SK-N-SH (cell line): ENCODE data around the gene HPRT1. TPM values are rescaled to one million over a fixed set of nuclear protein-coding genes. Genes with fewer than 3 reads are reported as not detected.
A peak's percentile ranks its signal among the peaks of the same experiment; 100 is the strongest.

ENCODE experiments used
- CTCF ChIA-PET: fragments of 300-600, 350-600 bp; formaldehyde crosslinking; extraction: SDS; loops from one replicate; lab custom pipeline; 2021; lab: Yijun Ruan, JAX
- POLR2A ChIA-PET: fragments of 350-600 bp; sonication (Branson Sonifier 250); formaldehyde crosslinking; extraction: SDS; loops from one replicate; lab custom pipeline; 2020; ENCODE audit warnings: antibody characterized with exemption, inconsistent platforms; lab: Yijun Ruan, JAX
- DNase-seq: peaks from one replicate; pipeline ENCODE4 v3.0.0; 2012
- H2AFZ ChIP-seq: fragments of 200-600 bp; sonication (generic); 2 replicates; pipeline ENCODE4 v1.8.1; 2016; ENCODE audit warnings: antibody characterized with exemption, mild to moderate bottlenecking, low read depth
- H3F3A ChIP-seq: fragments of 200-600 bp; sonication (generic); replicated peaks from 2 replicates; pipeline ENCODE3; 2016; ENCODE audit warnings: antibody characterized with exemption, mild to moderate bottlenecking; ENCODE audit not compliant: insufficient read depth
- H3K27ac ChIP-seq, 2 experiments: fragments of 200-500 bp in 1 of 2; fragments of 200-600 bp in 1 of 2; sonication (Bioruptor generic) in 1 of 2; sonication (generic), shearing (Covaris generic) in 1 of 2; 2 replicates each; pipeline versions ENCODE4 v1.5.1 to v1.6.1; 2014 to 2016; ENCODE audit warnings: low read depth in 2 of 2, inconsistent platforms in 1 of 2, low read length in 1 of 2, mild to moderate bottlenecking in 1 of 2, mixed read lengths in 1 of 2
- H3K27me3 ChIP-seq: fragments of 200-600 bp; sonication (generic), shearing (Covaris generic); 2 replicates; pipeline ENCODE4 v1.6.1; 2016; ENCODE audit warnings: mixed run types; ENCODE audit not compliant: insufficient read depth
- H3K36me3 ChIP-seq, 2 experiments: fragments of 200-500 bp in 1 of 2; fragments of 200-600 bp in 1 of 2; sonication (Bioruptor generic) in 1 of 2; sonication (generic) in 1 of 2; replicated peaks in 1 of 2; 2 replicates each; pipeline versions ENCODE3 to v1.5.1; 2014 to 2016; ENCODE audit warnings: low read length in 1 of 2, mild to moderate bottlenecking in 1 of 2; ENCODE audit not compliant: insufficient read depth in 2 of 2, control insufficient read depth in 1 of 2
- H3K4me1 ChIP-seq, 2 experiments: fragments of 200-500 bp in 1 of 2; fragments of 200-600 bp in 1 of 2; sonication (Bioruptor generic) in 1 of 2; sonication (generic), shearing (Covaris generic) in 1 of 2; 2 replicates each; pipeline versions ENCODE4 v1.5.1 to v1.6.1; 2014 to 2016; ENCODE audit warnings: low read depth in 1 of 2, low read length in 1 of 2, mixed run types in 1 of 2; ENCODE audit not compliant: insufficient read depth in 2 of 2, control insufficient read depth in 1 of 2
- H3K4me2 ChIP-seq: fragments of 200-600 bp; sonication (generic), shearing (Covaris generic); 2 replicates; pipeline ENCODE4 v1.6.1; 2017; ENCODE audit warnings: mixed run types
- H3K4me3 ChIP-seq, 2 experiments: fragments of 200-500 bp in 1 of 2; fragments of 200-600 bp in 1 of 2; sonication (Bioruptor generic) in 1 of 2; sonication (generic), shearing (Covaris generic) in 1 of 2; 2 replicates each; pipeline versions ENCODE4 v1.5.1 to v1.8.1; 2014 to 2016; ENCODE audit warnings: low read depth in 2 of 2, inconsistent platforms in 1 of 2, low read length in 1 of 2, mild to moderate bottlenecking in 1 of 2, mixed read lengths in 1 of 2, moderate library complexity in 1 of 2
- H3K79me2 ChIP-seq: fragments of 200-600 bp; sonication (generic); 2 replicates; pipeline ENCODE4 v1.8.1; 2017; ENCODE audit warnings: mild to moderate bottlenecking; ENCODE audit not compliant: insufficient read depth
- H3K9ac ChIP-seq: fragments of 200-600 bp; sonication (generic); 2 replicates; pipeline ENCODE4 v1.6.1; 2017; ENCODE audit warnings: mixed run types
- H3K9me2 ChIP-seq: fragments of 200-600 bp; sonication (generic); 2 replicates; pipeline ENCODE4 v1.6.1; 2017; ENCODE audit warnings: mixed run types
- H3K9me3 ChIP-seq: fragments of 200-600 bp; sonication (generic); 2 replicates; pipeline ENCODE4 v1.6.1; 2017; ENCODE audit warnings: mixed run types, mild to moderate bottlenecking, moderate library complexity
- H4K20me1 ChIP-seq: fragments of 200-600 bp; sonication (generic); 2 replicates; pipeline ENCODE4 v1.6.1; 2017; ENCODE audit warnings: mild to moderate bottlenecking, mixed run types; ENCODE audit not compliant: insufficient read depth
- CHD2 ChIP-seq: fragments of 150-350 bp; IDR thresholded peaks from 2 replicates; pipeline ENCODE4 v1.6.1; 2018; ENCODE audit warnings: low read length; ENCODE audit not compliant: partially characterized antibody
- GATA2 ChIP-seq: sonication (generic); formaldehyde crosslinking; IDR thresholded peaks from 2 replicates; pipeline ENCODE4 v1.5.0; 2020; ENCODE audit warnings: mild to moderate bottlenecking, missing genetic modification reagents
- NFIC ChIP-seq: IDR thresholded peaks from 2 replicates; pipeline ENCODE4 v1.4.0; 2012; ENCODE audit warnings: borderline replicate concordance
- NRF1 ChIP-seq: IDR thresholded peaks from 2 replicates; pipeline ENCODE4 v1.6.1; 2012; ENCODE audit warnings: low read depth, mild to moderate bottlenecking, low read length
- PBX3 ChIP-seq: IDR thresholded peaks from 2 replicates; pipeline ENCODE4; 2012
- RAD21 ChIP-seq: IDR thresholded peaks from 2 replicates; pipeline ENCODE4 v1.6.1; 2012; ENCODE audit warnings: mild to moderate bottlenecking, low read length
- RCOR1 ChIP-seq: fragments of 150-350 bp; IDR thresholded peaks from 2 replicates; pipeline ENCODE4 v1.6.1; 2017; ENCODE audit warnings: antibody characterized with exemption, low read length
- RFX5 ChIP-seq: IDR thresholded peaks from 2 replicates; pipeline ENCODE4 v1.6.1; 2012; ENCODE audit warnings: mild to moderate bottlenecking, improper control_type of control experiment, low read length
- SIN3A ChIP-seq: IDR thresholded peaks from 2 replicates; pipeline ENCODE4 v1.6.1; 2012; ENCODE audit warnings: low read depth, mild to moderate bottlenecking, low read length, moderate library complexity, borderline replicate concordance
- SMC3 ChIP-seq: IDR thresholded peaks from 2 replicates; pipeline ENCODE4 v1.6.1; 2012; ENCODE audit warnings: low read depth, low read length, improper control_type of control experiment
- TAF1 ChIP-seq: IDR thresholded peaks from 2 replicates; pipeline ENCODE4 v1.6.1; 2012; ENCODE audit warnings: low read depth, mild to moderate bottlenecking, low read length, moderate library complexity, borderline replicate concordance
- TCF12 ChIP-seq: IDR thresholded peaks from 2 replicates; pipeline ENCODE4 v1.4.0; 2012
- TEAD4 ChIP-seq: IDR thresholded peaks from 2 replicates; pipeline ENCODE4 v1.4.0; 2012; ENCODE audit warnings: mild to moderate bottlenecking, borderline replicate concordance; ENCODE audit not compliant: insufficient read depth
- USF2 ChIP-seq: fragments of 150-350 bp; IDR thresholded peaks from 2 replicates; pipeline ENCODE4 v1.6.1; 2017; ENCODE audit warnings: antibody characterized with exemption, low read length, low read depth, borderline replicate concordance
- YY1 ChIP-seq: IDR thresholded peaks from 2 replicates; pipeline ENCODE4 v1.4.0; 2012; ENCODE audit warnings: low read depth, mild to moderate bottlenecking
- ZBTB33 ChIP-seq: IDR thresholded peaks from 2 replicates; pipeline ENCODE4 v1.4.0; 2012; ENCODE audit warnings: low read depth, borderline replicate concordance
- WGBS: methylation state at CpG from one replicate; pipeline ENCODE4 v1.1.6; 2017; ENCODE audit warnings: low lambda C conversion rate; 5-methylcytosine and 5-hydroxymethylcytosine counted together
- polyA plus RNA-seq, 3 experiments: library from polyadenylated mRNA; depleted of rRNA; stranded (reverse); fragments of >200 nt; gene quantifications; 2 replicates each; pipeline ENCODE4 v1.2.3, GENCODE V29; 2012
- TF ChIP-seq, protein P1 (sequence below): fragments of 150-350 bp; IDR thresholded peaks from 2 replicates; pipeline ENCODE4 v1.6.1; 2016; ENCODE audit warnings: mild to moderate bottlenecking, low read depth, low read length

The HPRT1 gene
- polyA plus RNA-seq, 1 of the 3 experiments (the other 2 are of a cell fraction) = 42.3 TPM

DNA sequence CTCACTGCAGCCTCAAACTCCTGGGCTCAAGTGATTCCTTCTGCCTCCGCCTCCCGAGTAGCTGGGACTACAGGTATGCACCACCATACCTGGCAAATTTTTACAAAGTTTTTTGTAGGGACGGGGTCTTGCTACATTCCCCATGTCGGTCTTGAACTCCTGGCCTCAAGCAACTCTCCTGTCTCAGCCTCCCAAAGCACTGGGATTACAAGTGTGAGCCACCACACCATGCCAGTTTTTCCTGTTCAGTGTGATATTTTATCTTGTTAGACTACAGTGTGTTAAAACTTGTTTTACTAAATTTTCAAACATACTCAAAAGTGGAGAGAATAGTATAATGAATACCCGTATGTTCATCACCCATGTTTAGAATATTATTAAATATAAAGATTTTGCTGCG is 12.1 kb downstream of the HPRT1 start:
- DNase-seq = no peak
- no peak overlapping the region for H3K9ac ChIP-seq
- WGBS = 53% methylated on average over 6 of the region's 6 CpGs
- ChIA-PET POLR2A (no interaction called here), CTCF (interaction anchor here (3.3 kb wide), 1 partner anchor 12 kb away, joined by 16 read pairs; no protein-coding TSS in a partner anchor)
- peaks cover 21% of the 10 kb centered on the region for H3F3A ChIP-seq
- H4K20me1 ChIP-seq = no peaks in the 10 kb centered on the region
- H3K9me2 ChIP-seq = no peaks in the 10 kb centered on the region
- H2AFZ ChIP-seq = no peak overlapping the region
- no peak overlapping the region for H3K4me3 ChIP-seq
- TF ChIP-seq GATA2 (CRISPR knock-in tag) = no peak
- H3K79me2 ChIP-seq = peaks cover 41% of the 10 kb centered on the region
- H3K36me3 ChIP-seq = peaks cover 6 to 8% of the 10 kb centered on the region in 2 experiments
- H3K9me3 ChIP-seq = no peaks in the 10 kb centered on the region
- no peaks in the 10 kb centered on the region; the same call in 1 of the 2 replicates for H3K27me3 ChIP-seq
- no peak overlapping the region for H3K4me2 ChIP-seq
- H3K4me1 ChIP-seq = 0 out of 4 replicates have a peak, but pooled peaks cover 0 to 5% of the 10 kb centered on the region in 2 experiments
- H3K27ac ChIP-seq = no peak overlapping the region

GRCh38 chrX:134476284-134476683 is 16.3 kb downstream of the HPRT1 start:
- Histone ChIP-seq H3K79me2 (peaks cover 16% of the 10 kb centered on the region), H3F3A (peaks cover 5% of the 10 kb centered on the region), H3K9ac (no peak overlapping the region), H3K9me2 (no peaks in the 10 kb centered on the region), H3K27me3 (no peaks in the 10 kb centered on the region; the same call in 1 of the 2 replicates), H2AFZ (no peak overlapping the region), H3K4me2 (no peak overlapping the region), H3K27ac (no peak overlapping the region), H3K9me3 (no peaks in the 10 kb centered on the region), H4K20me1 (no peaks in the 10 kb centered on the region), H3K4me1 (no peaks in the 10 kb centered on the region), H3K36me3 (peaks cover 6 to 8% of the 10 kb centered on the region in 2 experiments), H3K4me3 (no peak overlapping the region)
- TF ChIP-seq YY1 (no peak), PBX3 (0 out of 2 replicates have a peak, but pooled peaks have one; percentile 3), TEAD4 (no peak), RAD21 (no peak), USF2 (no peak), TCF12 (no peak)
- TF ChIP-seq, protein P1, sequence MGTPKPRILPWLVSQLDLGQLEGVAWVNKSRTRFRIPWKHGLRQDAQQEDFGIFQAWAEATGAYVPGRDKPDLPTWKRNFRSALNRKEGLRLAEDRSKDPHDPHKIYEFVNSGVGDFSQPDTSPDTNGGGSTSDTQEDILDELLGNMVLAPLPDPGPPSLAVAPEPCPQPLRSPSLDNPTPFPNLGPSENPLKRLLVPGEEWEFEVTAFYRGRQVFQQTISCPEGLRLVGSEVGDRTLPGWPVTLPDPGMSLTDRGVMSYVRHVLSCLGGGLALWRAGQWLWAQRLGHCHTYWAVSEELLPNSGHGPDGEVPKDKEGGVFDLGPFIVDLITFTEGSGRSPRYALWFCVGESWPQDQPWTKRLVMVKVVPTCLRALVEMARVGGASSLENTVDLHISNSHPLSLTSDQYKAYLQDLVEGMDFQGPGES = no peak
- POLR2A ChIA-PET = no interaction called here
- no peak for DNase-seq
- 54% methylated on average over 1 of the region's 1 CpG for WGBS
- CTCF ChIA-PET = no interaction called here

DNA sequence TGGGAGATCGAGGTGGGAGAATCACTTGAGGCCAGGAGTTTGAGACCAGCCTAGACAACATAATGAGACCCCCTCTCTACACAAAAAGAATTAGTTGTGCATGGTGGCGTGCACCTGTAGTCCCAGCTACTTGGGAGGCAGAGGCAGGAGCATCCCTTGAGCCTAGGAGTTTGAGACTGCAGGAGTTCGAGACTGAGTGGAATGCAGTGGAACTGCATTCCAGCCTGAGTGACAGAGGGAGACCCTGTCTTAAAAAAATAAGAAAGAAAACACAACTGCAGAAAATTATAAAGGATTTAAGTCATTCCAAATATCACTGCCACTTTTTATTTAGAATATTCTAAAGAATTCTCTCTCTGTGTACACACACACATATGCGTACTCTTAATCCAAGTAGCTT is 18.4 kb downstream of the HPRT1 start:
- H3K9ac ChIP-seq = no peak overlapping the region
- H3K4me1 ChIP-seq = no peaks in the 10 kb centered on the region
- H3K9me3 ChIP-seq = no peaks in the 10 kb centered on the region
- H3K4me2 ChIP-seq = no peak overlapping the region
- H3K27me3 ChIP-seq = no peaks in the 10 kb centered on the region
- ChIA-PET CTCF (no interaction called here), POLR2A (no interaction called here)
- H2AFZ ChIP-seq = no peak overlapping the region
- DNase-seq = no peak
- no peaks in the 10 kb centered on the region for H3K79me2 ChIP-seq
- H3K27ac ChIP-seq = no peak overlapping the region
- H3K36me3 ChIP-seq = peaks cover 0 to 11% of the 10 kb centered on the region in 2 experiments
- whole genome bisulfite sequencing = 60% methylated on average over 4 of the region's 4 CpGs
- H3K9me2 ChIP-seq = no peaks in the 10 kb centered on the region
- no peak overlapping the region for H3K4me3 ChIP-seq
- H4K20me1 ChIP-seq = no peaks in the 10 kb centered on the region
- peaks cover 5% of the 10 kb centered on the region for H3F3A ChIP-seq
- TF ChIP-seq TAF1 (no peak), NRF1 (no peak), PBX3 (no peak), RCOR1 (no peak), SMC3 (no peak), SIN3A (no peak), RFX5 (no peak), CHD2 (no peak), NFIC (no peak), ZBTB33 (no peak)
